ENCODE results near the gene RFX3. TPM values are rescaled to one million over a fixed set of nuclear protein-coding genes. Genes with fewer than 3 reads are reported as not detected.

The RFX3 gene
- total RNA-seq, 1 experiment from 2014 or later, result 8.4 TPM

DNA sequence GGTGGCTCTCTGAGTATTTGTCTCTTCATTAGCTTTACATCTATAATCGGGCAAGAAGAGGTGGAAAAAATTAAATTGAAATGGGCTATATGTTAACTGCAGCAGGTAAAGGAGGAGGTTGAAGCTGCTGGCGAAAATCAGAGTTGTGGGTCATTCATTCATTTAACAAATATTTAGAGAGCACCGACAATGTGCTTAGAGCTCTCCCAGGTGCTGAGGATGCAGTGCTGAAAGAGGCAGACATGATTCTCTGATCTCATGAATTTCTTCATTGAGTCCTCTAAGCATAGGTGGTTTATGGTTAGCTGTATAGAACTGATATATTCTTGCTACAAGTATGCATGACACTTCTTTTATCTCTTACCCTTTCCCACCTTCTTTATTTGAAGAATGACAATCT lies 243.4 kb downstream of the RFX3 start:
- Histone ChIP-seq H2AFZ (no peak overlapping the region), H3K4me2 (no peak overlapping the region), H3F3A (ENCODE audit: insufficient read depth, low read depth) (no peaks in the 10 kb centered on the region), H3K9me2 (ENCODE audit: insufficient read depth) (no peaks in the 10 kb centered on the region), H4K20me1 (ENCODE audit: insufficient read depth) (no peaks in the 10 kb centered on the region), H3K27me3 (ENCODE audit: insufficient read depth, low read depth) (no peaks in the 10 kb centered on the region), H3K36me3 (ENCODE audit: low read depth) (no peaks in the 10 kb centered on the region), H3K9me3 (ENCODE audit: insufficient read depth, low read depth) (no peaks in the 10 kb centered on the region), H3K27ac (no peak overlapping the region), H3K4me3 (no peak overlapping the region), H3K79me2 (ENCODE audit: low read depth) (no peaks in the 10 kb centered on the region), H3K4me1 (replicated peaks; ENCODE audit: insufficient read depth) (no peaks in the 10 kb centered on the region)
- TF ChIP-seq EZH2 (IDR thresholded peaks at IDR 0.05; ENCODE audit: low read depth), result no peak
- TF ChIP-seq, protein P1, sequence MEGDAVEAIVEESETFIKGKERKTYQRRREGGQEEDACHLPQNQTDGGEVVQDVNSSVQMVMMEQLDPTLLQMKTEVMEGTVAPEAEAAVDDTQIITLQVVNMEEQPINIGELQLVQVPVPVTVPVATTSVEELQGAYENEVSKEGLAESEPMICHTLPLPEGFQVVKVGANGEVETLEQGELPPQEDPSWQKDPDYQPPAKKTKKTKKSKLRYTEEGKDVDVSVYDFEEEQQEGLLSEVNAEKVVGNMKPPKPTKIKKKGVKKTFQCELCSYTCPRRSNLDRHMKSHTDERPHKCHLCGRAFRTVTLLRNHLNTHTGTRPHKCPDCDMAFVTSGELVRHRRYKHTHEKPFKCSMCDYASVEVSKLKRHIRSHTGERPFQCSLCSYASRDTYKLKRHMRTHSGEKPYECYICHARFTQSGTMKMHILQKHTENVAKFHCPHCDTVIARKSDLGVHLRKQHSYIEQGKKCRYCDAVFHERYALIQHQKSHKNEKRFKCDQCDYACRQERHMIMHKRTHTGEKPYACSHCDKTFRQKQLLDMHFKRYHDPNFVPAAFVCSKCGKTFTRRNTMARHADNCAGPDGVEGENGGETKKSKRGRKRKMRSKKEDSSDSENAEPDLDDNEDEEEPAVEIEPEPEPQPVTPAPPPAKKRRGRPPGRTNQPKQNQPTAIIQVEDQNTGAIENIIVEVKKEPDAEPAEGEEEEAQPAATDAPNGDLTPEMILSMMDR (conservative IDR thresholded peaks at IDR 0.05), result no peak
- ChIA-PET CTCF (no interaction called here), POLR2A (ENCODE audit: unreplicated experiment) (no interaction called here)
- intact Hi-C loops (cut with micrococcal nuclease; ENCODE audit: unreplicated experiment), result no loop called here
- BruUV-seq (replicated peaks), result no TSS peak
- DNase-seq, result no peak

DNA sequence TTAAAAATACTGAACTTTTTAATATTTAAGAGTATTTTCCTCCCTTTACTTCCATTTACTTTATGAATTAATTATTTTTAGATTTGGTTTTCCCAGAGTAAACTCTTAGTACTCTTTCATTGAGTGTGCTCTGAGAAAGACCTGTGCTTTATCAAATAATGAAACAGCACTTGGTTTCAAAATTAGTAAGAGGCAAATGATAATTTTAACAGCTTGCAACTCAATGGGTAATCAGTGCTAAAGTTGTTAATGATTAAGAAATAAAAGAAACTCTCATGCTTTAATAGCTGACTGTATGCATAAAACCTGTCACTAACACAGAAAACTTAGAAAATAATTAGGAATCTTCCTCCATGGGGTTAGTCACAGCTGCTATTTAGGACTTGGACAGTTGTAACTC lies 244.4 kb downstream of the RFX3 start:
- Histone ChIP-seq H3K27me3 (ENCODE audit: insufficient read depth, low read depth) (no peaks in the 10 kb centered on the region), H3F3A (ENCODE audit: insufficient read depth, low read depth) (no peaks in the 10 kb centered on the region), H3K9me2 (ENCODE audit: insufficient read depth) (no peaks in the 10 kb centered on the region), H3K36me3 (ENCODE audit: low read depth) (no peaks in the 10 kb centered on the region), H3K4me3 (no peak overlapping the region), H4K20me1 (ENCODE audit: insufficient read depth) (no peaks in the 10 kb centered on the region), H2AFZ (no peak overlapping the region), H3K9me3 (ENCODE audit: insufficient read depth, low read depth) (no peaks in the 10 kb centered on the region), H3K27ac (no peak overlapping the region), H3K4me2 (no peak overlapping the region), H3K4me1 (replicated peaks; ENCODE audit: insufficient read depth) (no peaks in the 10 kb centered on the region), H3K79me2 (ENCODE audit: low read depth) (no peaks in the 10 kb centered on the region)
- ChIA-PET CTCF (no interaction called here), POLR2A (ENCODE audit: unreplicated experiment) (no interaction called here)
- intact Hi-C loops (cut with micrococcal nuclease; ENCODE audit: unreplicated experiment), result no loop called here
- no TSS peak for BruUV-seq (replicated peaks)
- no peak for DNase-seq
- TF ChIP-seq, protein P1 (conservative IDR thresholded peaks at IDR 0.05), result no peak
- no peak for TF ChIP-seq EZH2 (IDR thresholded peaks at IDR 0.05; ENCODE audit: low read depth)

DNA sequence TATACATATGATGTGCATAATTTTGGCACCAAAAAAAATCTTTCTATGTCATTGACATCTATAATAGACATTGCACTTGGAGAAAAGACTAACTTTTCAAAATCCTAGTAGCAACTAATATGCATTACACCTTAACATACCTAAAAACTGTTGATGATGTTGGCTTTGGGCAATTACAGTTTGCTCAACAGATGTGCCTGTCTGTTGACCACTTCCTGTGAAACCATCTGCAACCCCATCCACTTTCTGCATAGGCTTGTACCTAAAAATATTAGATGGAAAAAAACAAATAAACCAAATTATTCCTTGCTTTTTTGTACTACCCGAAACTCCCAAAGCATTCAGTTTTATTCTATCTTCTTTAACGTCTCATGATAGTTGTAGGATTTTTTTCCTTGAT lies 248.6 kb downstream of the RFX3 start:
- Histone ChIP-seq H4K20me1 (ENCODE audit: insufficient read depth) (no peaks in the 10 kb centered on the region), H3K27ac (no peak overlapping the region), H2AFZ (no peak overlapping the region), H3K36me3 (ENCODE audit: low read depth) (no peaks in the 10 kb centered on the region), H3F3A (ENCODE audit: insufficient read depth, low read depth) (no peaks in the 10 kb centered on the region), H3K4me2 (no peak overlapping the region), H3K9me3 (ENCODE audit: insufficient read depth, low read depth) (no peaks in the 10 kb centered on the region), H3K79me2 (ENCODE audit: low read depth) (no peaks in the 10 kb centered on the region), H3K9me2 (ENCODE audit: insufficient read depth) (no peaks in the 10 kb centered on the region), H3K27me3 (ENCODE audit: insufficient read depth, low read depth) (no peaks in the 10 kb centered on the region), H3K4me1 (replicated peaks; ENCODE audit: insufficient read depth) (no peaks in the 10 kb centered on the region), H3K4me3 (no peak overlapping the region)
- ChIA-PET POLR2A (ENCODE audit: unreplicated experiment) (no interaction called here), CTCF (no interaction called here)
- TF ChIP-seq, protein P1 (conservative IDR thresholded peaks at IDR 0.05), result no peak
- TF ChIP-seq EZH2 (IDR thresholded peaks at IDR 0.05; ENCODE audit: low read depth), result no peak
- no TSS peak for BruUV-seq (replicated peaks)
- intact Hi-C loops (cut with micrococcal nuclease; ENCODE audit: unreplicated experiment), result no loop called here
- DNase-seq, result no peak

Data from PC-9 (cell line).